Endothelial cell (in vitro differentiated cells): Measurements from ENCODE around the gene PLXNA2. TPM values are rescaled to one million over a fixed set of nuclear protein-coding genes. Genes with fewer than 3 reads are reported as not detected.
A peak's percentile ranks its signal among the peaks of the same experiment; 100 is the strongest.

Experiments
- DNase-seq: peaks from one replicate; pipeline ENCODE4 v3.0.0; 2021; ENCODE audit warnings: low spot score
- H3K27ac Mint-ChIP-seq: one replicate; pipeline ENCODE4 v1.8.0; 2021; ENCODE audit warnings: mixed read lengths, inconsistent platforms; ENCODE audit not compliant: unreplicated experiment
- H3K27me3 Mint-ChIP-seq: one replicate; pipeline ENCODE4 v1.8.0; 2021; ENCODE audit warnings: mild to moderate bottlenecking, moderate library complexity, mixed read lengths, inconsistent platforms; ENCODE audit not compliant: unreplicated experiment
- H3K36me3 Mint-ChIP-seq: one replicate; pipeline ENCODE4 v1.8.0; 2021; ENCODE audit warnings: mild to moderate bottlenecking, low read depth, mixed read lengths, inconsistent platforms; ENCODE audit not compliant: unreplicated experiment
- H3K4me1 Mint-ChIP-seq: one replicate; pipeline ENCODE4 v1.8.0; 2021; ENCODE audit warnings: mild to moderate bottlenecking, mixed read lengths, inconsistent platforms; ENCODE audit not compliant: unreplicated experiment
- H3K4me3 Mint-ChIP-seq: one replicate; pipeline ENCODE4 v1.8.0; 2021; ENCODE audit warnings: mild to moderate bottlenecking, mixed read lengths, inconsistent platforms; ENCODE audit not compliant: unreplicated experiment
- H3K9me3 Mint-ChIP-seq: one replicate; pipeline ENCODE4 v1.8.0; 2021; ENCODE audit warnings: mixed read lengths, inconsistent platforms; ENCODE audit not compliant: unreplicated experiment
- CTCF ChIP-seq: fragments of 200-600 bp; sonication (generic); IDR thresholded peaks from one replicate; pipeline ENCODE4 v1.5.0; 2021; ENCODE audit warnings: antibody characterized with exemption; ENCODE audit not compliant: unreplicated experiment
- total RNA-seq: library from RNA; stranded (reverse); fragmentation: NEBNext Ultra II Directional; extraction: Animal tissue kit (Norgen Biotek cat#: 25700); gene quantifications from one replicate; pipeline ENCODE4 v1.2.1, GENCODE V29; 2021; ENCODE audit not compliant: unreplicated experiment

The PLXNA2 gene
- total RNA-seq, 1 donor from 2014 or later: 25.6 TPM

GRCh38 chr1:208031932-208032320 is 212.3 kb downstream of the PLXNA2 start:
- Mint-ChIP-seq H3K9me3 (no peaks in the 10 kb centered on the region), H3K4me3 (no peak overlapping the region), H3K36me3 (peaks cover 32% of the 10 kb centered on the region), H3K4me1 (peaks cover 10% of the 10 kb centered on the region), H3K27me3 (peaks cover 8% of the 10 kb centered on the region), H3K27ac (no peak overlapping the region)
- TF ChIP-seq CTCF: no peak
- DNase-seq: no peak

- no peak for TF ChIP-seq CTCF
- Mint-ChIP-seq H3K4me3 (no peak overlapping the region), H3K9me3 (no peaks in the 10 kb centered on the region), H3K27ac (no peak overlapping the region), H3K4me1 (peaks cover 11% of the 10 kb centered on the region), H3K27me3 (peaks cover 8% of the 10 kb centered on the region), H3K36me3 (peaks cover 30% of the 10 kb centered on the region)
- no peak for DNase-seq
Measured at GRCh38 chr1:208031316-208031931, 212.8 kb downstream of the PLXNA2 start.

GRCh38 chr1:208030288-208031091 is 213.7 kb downstream of the PLXNA2 start:
- H3K4me1 Mint-ChIP-seq: peaks cover 11% of the 10 kb centered on the region
- H3K27me3 Mint-ChIP-seq: peaks cover 10% of the 10 kb centered on the region
- peaks cover 30% of the 10 kb centered on the region for H3K36me3 Mint-ChIP-seq
- no peak overlapping the region for H3K4me3 Mint-ChIP-seq
- H3K27ac Mint-ChIP-seq: no peak overlapping the region
- no peak for TF ChIP-seq CTCF
- H3K9me3 Mint-ChIP-seq: no peaks in the 10 kb centered on the region
- DNase-seq: no peak

- H3K9me3 Mint-ChIP-seq: no peaks in the 10 kb centered on the region
- peaks cover 10% of the 10 kb centered on the region for H3K27me3 Mint-ChIP-seq
- H3K4me3 Mint-ChIP-seq: peak overlapping the region; percentile 9
- no peak for DNase-seq
- no peak for TF ChIP-seq CTCF
- peaks cover 30% of the 10 kb centered on the region for H3K36me3 Mint-ChIP-seq
- peaks cover 11% of the 10 kb centered on the region for H3K4me1 Mint-ChIP-seq
- H3K27ac Mint-ChIP-seq: no peak overlapping the region
Measured at GRCh38 chr1:208029381-208030287, 214.6 kb downstream of the PLXNA2 start.
